Activated CD4-positive, alpha-beta T cell treated with anti-CD3 and anti-CD28 coated beads for 36 hours (primary cell): ENCODE measurements around the gene STK32C. TPM values are rescaled to one million over a fixed set of nuclear protein-coding genes. Genes with fewer than 3 reads are reported as not detected.

Experiments
- ATAC-seq: fragments of 200-7000 bp; cut with Tn5 transposase; one replicate; pipeline ENCODE4 v1.10.0; 2021; ENCODE audit warnings: mild to moderate bottlenecking, moderate library complexity
- CTCF ChIA-PET: fragments of 350-600 bp; sonication (Branson Sonifier 250); formaldehyde crosslinking; loops from one replicate; lab custom pipeline; 2021; ENCODE audit warnings: antibody characterized with exemption; lab: Charles Lee
- POLR2A ChIA-PET: fragments of 350-600 bp; sonication (Branson Sonifier 250); formaldehyde crosslinking; loops from one replicate; lab custom pipeline; 2021; ENCODE audit warnings: antibody characterized with exemption, inconsistent platforms; lab: Charles Lee
- DNase-seq: peaks from one replicate; pipeline ENCODE4 v3.0.0-alpha.2; 2020
- H3K27ac Mint-ChIP-seq: one replicate; pipeline ENCODE4 v1.8.0; 2021; ENCODE audit warnings: mixed read lengths
- H3K27me3 Mint-ChIP-seq: one replicate; pipeline ENCODE4 v1.8.0; 2021; ENCODE audit warnings: mixed read lengths
- H3K36me3 Mint-ChIP-seq: one replicate; pipeline ENCODE4 v1.8.0; 2021; ENCODE audit warnings: low read depth, mixed read lengths
- H3K4me1 Mint-ChIP-seq: one replicate; pipeline ENCODE4 v1.8.0; 2021; ENCODE audit warnings: mixed read lengths
- H3K4me3 Mint-ChIP-seq: one replicate; pipeline ENCODE4 v1.8.0; 2021; ENCODE audit warnings: mild to moderate bottlenecking, moderate library complexity, mixed read lengths
- H3K9me3 Mint-ChIP-seq: one replicate; pipeline ENCODE4 v1.8.0; 2021; ENCODE audit warnings: low read depth, mixed read lengths
- intact Hi-C, 2 experiments: fragments of 100-400 bp; cut with DNase I in 1 of 2; cut with micrococcal nuclease in 1 of 2; formaldehyde crosslinking; loops; one replicate each; pipeline versions ENCODE4 v1.14.2 to v1.15.1; 2022 to 2024; cut with DNase I, micrococcal nuclease
- total RNA-seq, 2 experiments: library from RNA; stranded (reverse); gene quantifications; one replicate each; pipeline ENCODE4 v1.2.3, GENCODE V29; 2021

STK32C gene
- total RNA-seq, 2 experiments from 2014 or later, result 15.8 to 19.9 TPM

DNA sequence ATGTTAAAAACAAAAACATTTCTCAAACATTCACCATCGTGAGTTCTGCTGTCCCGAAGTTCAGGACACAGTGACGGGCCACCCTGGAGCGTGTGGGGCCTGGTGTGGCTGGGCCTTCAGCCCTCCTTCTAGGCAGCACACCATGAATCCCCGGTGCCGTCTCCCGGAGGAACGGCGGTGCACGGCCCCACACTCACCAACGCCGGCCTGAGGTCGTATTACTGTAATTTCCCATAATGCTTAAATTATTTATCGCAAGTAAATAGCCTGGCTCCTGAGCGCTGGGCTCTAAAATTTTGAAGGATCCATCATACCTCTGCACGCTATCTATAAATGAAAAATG lies 1.4 kb downstream of the STK32C start:
- Mint-ChIP-seq H3K36me3 (no peaks in the 10 kb centered on the region), H3K4me3 (peak overlapping the region; percentile 84), H3K4me1 (peaks cover 8% of the 10 kb centered on the region), H3K9me3 (no peaks in the 10 kb centered on the region), H3K27me3 (peaks cover 2% of the 10 kb centered on the region), H3K27ac (no peak overlapping the region)
- POLR2A ChIA-PET, result no interaction called here
- ATAC-seq, result no peak
- CTCF ChIA-PET, result no interaction called here
- intact Hi-C loops, result loop anchor here in 1 of 2 experiments (5.0 to 10.0 kb wide), 4 partner anchors 324 to 1051 kb away; partner anchors contain the start of genes BNIP3 and FUOM
- no peak for DNase-seq

DNA sequence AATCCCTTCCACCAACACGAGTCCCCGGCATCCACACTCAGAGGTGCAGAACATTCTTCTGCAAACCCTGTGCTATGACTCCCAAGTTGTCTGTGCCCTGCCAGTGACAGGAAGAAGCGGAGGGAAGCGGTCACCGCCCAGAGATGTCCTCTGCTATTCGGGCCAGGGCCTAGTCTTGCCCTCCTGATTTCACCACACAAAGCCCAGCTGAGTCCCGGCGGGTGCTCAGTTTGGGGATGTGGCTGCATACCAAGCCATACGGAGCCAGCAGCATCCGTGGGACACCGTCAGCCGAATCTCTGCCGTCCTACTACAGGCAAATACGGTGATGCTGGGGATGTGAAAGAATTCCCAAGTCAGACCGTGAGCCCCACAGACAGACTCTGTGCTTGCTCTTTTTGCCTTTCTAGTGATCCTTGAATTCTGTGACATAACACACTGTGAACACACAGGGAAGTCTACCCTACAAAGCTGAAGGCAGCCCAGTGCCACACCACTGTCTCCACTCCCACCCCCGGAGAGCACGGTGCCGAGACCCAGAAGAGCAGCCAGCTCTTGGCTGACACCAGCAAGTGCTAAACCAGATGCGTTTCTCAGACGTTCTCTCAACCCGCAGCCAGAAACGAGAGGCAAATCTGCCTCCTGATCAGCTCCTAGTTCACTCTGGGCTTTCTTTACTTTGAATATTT lies 2.0 kb downstream of the STK32C start:
- no peak for DNase-seq
- ChIA-PET POLR2A (no interaction called here), CTCF (no interaction called here)
- H3K4me3 Mint-ChIP-seq, result peak overlapping the region; percentile 84
- no peaks in the 10 kb centered on the region for H3K9me3 Mint-ChIP-seq
- peaks cover 5% of the 10 kb centered on the region for H3K4me1 Mint-ChIP-seq
- H3K36me3 Mint-ChIP-seq, result no peaks in the 10 kb centered on the region
- H3K27me3 Mint-ChIP-seq, result peaks cover 2% of the 10 kb centered on the region
- intact Hi-C loops, result loop anchor here in 1 of 2 experiments (5.0 to 10.0 kb wide), 4 partner anchors 323 to 1052 kb away; partner anchors contain the start of genes BNIP3 and FUOM
- H3K27ac Mint-ChIP-seq, result no peak overlapping the region
- ATAC-seq, result no peak

DNA sequence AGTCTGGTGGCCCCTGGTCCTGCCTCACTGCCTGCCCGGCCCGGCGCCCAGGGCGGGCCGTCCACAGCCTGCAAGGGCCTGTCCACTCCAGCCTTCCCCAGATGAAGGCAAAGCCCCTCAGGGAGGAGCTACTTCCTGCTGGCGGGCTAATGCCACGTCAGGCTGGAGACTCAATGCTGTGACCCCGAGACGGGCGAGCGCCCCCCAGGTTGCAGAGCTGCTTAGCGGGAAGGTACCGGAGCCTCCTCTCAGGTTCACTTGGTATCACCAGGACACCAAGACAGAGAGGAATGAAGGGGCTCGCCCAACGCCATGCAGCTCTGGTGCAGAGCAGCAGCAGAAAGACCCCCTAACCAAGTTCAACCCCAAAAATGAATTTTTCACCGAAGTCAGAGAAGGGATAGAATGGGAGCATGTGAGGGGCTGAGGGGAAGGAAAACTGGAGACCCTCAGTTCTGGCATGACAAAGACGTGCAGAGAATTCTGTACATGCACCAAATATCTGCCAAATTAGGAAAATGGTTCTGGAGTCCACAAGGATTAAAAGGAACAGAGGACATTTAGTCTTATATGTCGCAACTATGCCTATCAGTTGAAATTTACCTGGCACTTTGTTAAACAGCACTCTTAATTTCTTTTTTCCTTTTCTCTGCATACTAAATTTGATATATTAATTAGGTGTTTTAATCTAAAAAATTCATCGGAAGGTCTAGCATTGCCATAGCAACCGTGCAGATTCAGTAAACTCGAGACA lies 2.8 kb downstream of the STK32C start:
- ATAC-seq (no peak), DNase-seq (no peak)
- ChIA-PET CTCF (interaction anchor here (0.7 kb wide), 1 partner anchor 600 kb away, joined by 3 read pairs; no protein-coding TSS in a partner anchor), POLR2A (interaction anchor here (0.6 kb wide), 1 partner anchor 76 kb away, joined by 3 read pairs; no protein-coding TSS in a partner anchor)
- intact Hi-C loops, result loop anchor here in 1 of 2 experiments (5.0 to 10.0 kb wide), 4 partner anchors 323 to 1052 kb away; partner anchors contain the start of genes BNIP3 and FUOM
- no peak overlapping the region for H3K4me3 Mint-ChIP-seq
- H3K4me1 Mint-ChIP-seq, result peaks cover 5% of the 10 kb centered on the region
- no peak overlapping the region for H3K27ac Mint-ChIP-seq
- no peaks in the 10 kb centered on the region for H3K36me3 Mint-ChIP-seq
- H3K27me3 Mint-ChIP-seq, result peaks cover 2% of the 10 kb centered on the region
- no peaks in the 10 kb centered on the region for H3K9me3 Mint-ChIP-seq

DNA sequence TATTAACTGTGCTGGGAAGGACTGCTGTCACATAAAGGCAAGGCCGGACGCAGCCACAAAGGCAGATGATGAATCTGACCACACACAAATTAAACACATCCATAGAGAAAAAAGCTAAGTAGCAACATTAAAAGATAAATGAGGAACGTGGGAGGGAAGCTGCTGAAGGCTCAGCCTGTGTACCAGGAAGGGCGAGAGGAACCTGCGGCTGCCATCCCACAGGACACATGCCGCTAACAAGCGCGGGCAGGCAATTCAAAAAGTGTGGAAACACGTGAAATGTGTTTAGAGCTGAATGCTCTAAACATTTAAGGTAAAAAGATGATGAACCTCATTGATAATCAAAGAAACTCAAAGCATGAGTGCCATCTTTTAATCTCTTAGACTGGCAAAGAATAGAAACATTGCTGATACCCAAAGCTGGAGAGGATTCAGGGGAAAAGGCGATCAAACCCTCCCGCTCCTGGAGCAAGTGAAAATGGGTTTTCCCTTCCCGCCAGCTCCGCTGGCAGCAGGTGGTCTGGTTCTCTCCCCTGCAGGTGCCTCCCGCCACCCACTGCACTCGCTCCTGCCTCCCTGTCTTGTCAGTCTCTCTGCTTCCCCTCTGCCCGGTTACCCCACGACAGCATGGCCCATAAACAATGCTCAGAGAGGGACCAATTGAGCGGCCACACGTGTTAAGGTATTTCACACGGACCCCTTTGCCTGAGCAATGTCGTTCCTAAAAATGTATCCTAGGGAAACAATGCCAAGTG lies 4.2 kb downstream of the STK32C start:
- ChIA-PET POLR2A (interaction anchor here (0.6 kb wide), 1 partner anchor 432 kb away, joined by 8 read pairs; no protein-coding TSS in a partner anchor), CTCF (no interaction called here)
- Mint-ChIP-seq H3K27ac (no peak overlapping the region), H3K4me1 (peaks cover 5% of the 10 kb centered on the region), H3K27me3 (peaks cover 2% of the 10 kb centered on the region), H3K4me3 (no peak overlapping the region), H3K9me3 (no peaks in the 10 kb centered on the region), H3K36me3 (no peaks in the 10 kb centered on the region)
- intact Hi-C loops, result loop anchor here in 1 of 2 experiments (10.0 kb wide), 1 partner anchor 661 kb away; no protein-coding TSS in a partner anchor
- ATAC-seq, result no peak
- DNase-seq, result no peak

DNA sequence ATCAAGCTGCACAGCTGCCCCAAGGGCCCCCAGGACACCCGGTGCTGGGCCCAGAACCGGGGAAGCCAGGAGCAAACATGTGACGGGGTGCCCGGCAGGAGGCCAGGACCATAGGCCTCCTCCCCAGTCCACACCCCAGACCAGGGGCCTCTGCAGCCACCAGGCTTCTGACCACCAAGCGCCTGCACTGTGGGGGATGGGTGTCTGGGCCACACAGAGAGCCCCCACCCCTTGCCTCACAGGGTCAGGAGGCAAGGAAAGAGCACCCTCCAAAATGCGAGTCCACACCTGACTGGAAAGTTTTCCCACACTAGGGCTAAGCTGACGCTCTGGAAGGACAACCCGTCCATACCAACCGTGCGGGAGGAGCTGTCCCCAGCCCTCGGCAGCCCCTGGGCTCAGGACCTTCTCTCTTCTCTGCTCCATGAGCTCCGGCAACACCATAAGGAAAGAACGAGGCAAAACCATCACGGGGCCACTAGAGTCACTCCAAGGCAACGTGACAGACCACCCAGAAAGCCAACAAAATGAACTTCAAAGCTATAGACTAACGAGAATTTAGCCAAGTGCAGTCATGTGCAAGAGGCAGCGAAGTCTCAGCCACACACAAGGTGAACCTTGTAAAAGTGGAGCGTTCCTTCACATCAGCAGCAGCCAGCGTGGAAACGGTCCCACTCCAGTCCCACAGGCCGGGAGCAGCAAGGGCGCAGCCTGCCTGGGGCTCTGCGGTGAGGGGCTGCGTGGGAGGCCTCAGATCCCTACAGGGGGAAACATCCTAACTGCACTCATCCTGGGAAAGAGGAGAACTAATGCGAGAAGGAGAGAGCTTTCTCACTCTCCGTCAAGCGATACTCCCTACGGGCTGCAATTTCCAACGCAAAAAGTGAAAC lies 5.1 kb downstream of the STK32C start:
- peaks cover 2% of the 10 kb centered on the region for H3K27me3 Mint-ChIP-seq
- H3K4me3 Mint-ChIP-seq, result no peak overlapping the region
- peaks cover 5% of the 10 kb centered on the region for H3K4me1 Mint-ChIP-seq
- no peaks in the 10 kb centered on the region for H3K9me3 Mint-ChIP-seq
- no peak overlapping the region for H3K27ac Mint-ChIP-seq
- intact Hi-C loops, result loop anchor here in 1 of 2 experiments (10.0 kb wide), 1 partner anchor 662 kb away; no protein-coding TSS in a partner anchor
- DNase-seq (no peak), ATAC-seq (no peak)
- ChIA-PET CTCF (interaction anchor here (0.9 kb wide), 1 partner anchor 17 kb away, joined by 5 read pairs; no protein-coding TSS in a partner anchor), POLR2A (no interaction called here)
- no peaks in the 10 kb centered on the region for H3K36me3 Mint-ChIP-seq

DNA sequence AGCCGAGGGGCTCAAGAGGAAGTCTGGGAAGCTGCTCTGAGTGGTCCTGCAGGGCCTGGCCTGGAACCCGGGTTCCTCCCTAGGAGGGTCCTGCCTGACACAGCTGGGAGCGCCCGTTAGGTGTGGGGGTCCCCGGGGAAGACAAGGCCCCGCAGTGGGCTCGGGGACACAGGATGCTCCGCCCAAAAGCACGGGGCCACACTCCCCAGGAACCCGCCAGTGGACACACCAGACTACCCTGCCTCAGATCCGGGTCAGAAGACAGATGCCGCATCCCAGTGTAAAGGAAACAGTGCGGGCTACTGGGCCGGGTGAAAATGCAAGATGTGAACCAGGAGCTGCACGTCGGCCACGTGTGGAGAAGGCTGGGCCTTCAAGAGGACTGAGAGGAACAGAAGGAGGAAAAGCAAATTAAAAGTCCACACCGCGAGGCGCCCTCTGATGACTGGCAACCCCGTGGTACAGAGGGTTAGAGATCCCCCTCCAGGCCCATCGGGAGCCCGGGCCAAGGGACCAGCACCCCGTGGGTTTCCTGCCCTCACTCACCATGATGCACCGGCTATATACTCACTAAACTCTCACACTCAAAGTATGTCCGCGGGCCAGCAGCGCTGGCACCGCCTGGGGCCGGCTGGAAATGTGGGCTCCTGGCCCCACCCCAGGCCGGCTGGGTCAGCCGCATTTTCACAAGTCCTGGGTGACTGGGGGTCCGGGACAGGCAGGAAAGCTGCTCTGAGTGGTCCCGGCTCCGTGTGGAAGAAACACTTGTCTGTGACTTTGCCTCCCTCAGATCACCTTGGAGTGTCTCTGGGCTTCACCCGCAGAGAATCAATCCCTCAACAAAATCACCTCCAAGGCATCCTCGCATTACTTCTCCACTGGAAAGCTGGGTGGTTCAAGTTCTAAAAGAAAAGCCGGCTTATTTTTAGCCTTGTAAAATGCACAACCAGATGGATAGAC lies 6.1 kb downstream of the STK32C start:
- ChIA-PET POLR2A (no interaction called here), CTCF (no interaction called here)
- Mint-ChIP-seq H3K4me3 (no peak overlapping the region), H3K27ac (no peak overlapping the region), H3K9me3 (no peaks in the 10 kb centered on the region), H3K36me3 (no peaks in the 10 kb centered on the region), H3K27me3 (peaks cover 2% of the 10 kb centered on the region), H3K4me1 (peaks cover 3% of the 10 kb centered on the region)
- ATAC-seq, result no peak
- intact Hi-C loops, result loop anchor here in 1 of 2 experiments (10.0 kb wide), 1 partner anchor 663 kb away; no protein-coding TSS in a partner anchor
- no peak for DNase-seq

DNA sequence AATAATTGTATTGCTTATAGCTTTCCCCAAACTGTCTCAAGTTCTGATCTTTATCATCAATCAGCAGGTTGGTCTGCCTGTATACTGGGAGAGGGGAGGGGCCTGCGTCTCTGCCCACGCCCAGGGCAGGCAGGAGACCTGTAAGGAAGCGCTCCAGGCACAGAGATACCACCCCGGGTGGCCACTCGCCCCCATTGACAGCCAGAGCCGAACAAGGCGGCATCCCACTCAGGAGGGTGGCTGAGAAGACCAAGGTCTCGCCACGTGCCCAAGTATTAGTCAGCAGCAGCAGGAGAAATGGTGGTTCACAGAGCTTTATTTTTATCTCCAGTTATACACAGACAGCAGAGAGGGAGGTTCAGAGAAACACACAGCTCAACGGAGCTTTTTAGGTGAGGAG lies 7.2 kb downstream of the STK32C start:
- DNase-seq, result no peak
- no peaks in the 10 kb centered on the region for H3K4me1 Mint-ChIP-seq
- CTCF ChIA-PET, result no interaction called here
- H3K4me3 Mint-ChIP-seq, result no peak overlapping the region
- intact Hi-C loops, result loop anchor here in 1 of 2 experiments (10.0 kb wide), 1 partner anchor 664 kb away; no protein-coding TSS in a partner anchor
- H3K36me3 Mint-ChIP-seq, result no peaks in the 10 kb centered on the region
- no peak for ATAC-seq
- H3K9me3 Mint-ChIP-seq, result no peaks in the 10 kb centered on the region
- H3K27me3 Mint-ChIP-seq, result no peaks in the 10 kb centered on the region
- no peak overlapping the region for H3K27ac Mint-ChIP-seq
- POLR2A ChIA-PET, result no interaction called here

DNA sequence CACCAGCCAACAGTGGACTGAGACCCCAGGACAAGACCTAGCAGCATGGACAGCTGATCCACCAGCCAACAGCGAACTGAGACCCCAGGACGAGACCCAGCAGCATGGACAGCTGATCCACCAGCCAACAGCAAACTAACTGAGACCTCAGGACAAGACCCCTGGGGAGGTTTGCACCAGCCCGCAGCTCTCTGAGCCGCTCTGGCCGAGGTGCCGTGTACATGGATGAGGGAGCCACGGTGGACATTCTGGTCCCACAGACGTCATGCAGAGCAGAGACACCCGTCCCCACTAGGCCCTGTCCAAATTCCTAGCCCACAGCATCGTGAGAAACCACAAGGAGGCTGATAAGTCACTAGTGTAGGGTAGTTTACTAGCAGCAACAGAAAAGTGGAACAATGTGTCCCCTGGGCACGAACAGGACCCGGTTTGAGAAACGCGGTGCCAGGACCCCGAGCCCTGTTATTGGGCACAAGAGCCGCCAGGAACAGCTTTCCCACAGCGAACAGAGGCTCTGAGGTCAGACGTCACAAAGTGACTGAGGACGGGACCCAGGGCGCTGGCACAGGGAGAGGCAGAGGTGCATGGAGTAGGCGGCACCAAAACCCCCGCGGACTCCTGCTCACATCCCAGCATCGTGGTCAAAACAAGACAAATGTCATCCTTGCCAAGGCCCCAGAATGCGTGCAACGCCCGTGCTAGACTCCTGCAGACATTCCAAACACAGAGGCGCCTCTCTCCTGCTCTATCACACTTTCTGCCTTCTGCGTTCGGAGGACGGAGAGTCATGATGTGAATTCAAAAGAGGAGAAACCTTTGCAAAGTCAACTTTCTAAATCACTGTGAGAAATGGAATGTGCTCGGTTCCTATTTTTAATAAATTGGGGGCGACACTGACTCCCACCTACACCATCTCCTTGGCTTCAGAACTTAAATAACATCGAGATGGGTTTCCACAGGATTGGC lies 8.1 kb downstream of the STK32C start:
- Mint-ChIP-seq H3K36me3 (no peaks in the 10 kb centered on the region), H3K4me3 (no peak overlapping the region), H3K27ac (no peak overlapping the region), H3K9me3 (no peaks in the 10 kb centered on the region), H3K4me1 (no peaks in the 10 kb centered on the region), H3K27me3 (no peaks in the 10 kb centered on the region)
- POLR2A ChIA-PET, result no interaction called here
- ATAC-seq (no peak), DNase-seq (no peak)
- intact Hi-C loops, result loop anchor here in 1 of 2 experiments (10.0 kb wide), 1 partner anchor 665 kb away; no protein-coding TSS in a partner anchor
- CTCF ChIA-PET, result no interaction called here
